GM21737 (cell line): Measurements from ENCODE around the gene DDIAS.
A peak's percentile ranks its signal among the peaks of the same experiment; 100 is the strongest.
"Not testable (repeated sequence)": the region's sequence is repeated elsewhere in the genome, so short reads cannot be mapped to it uniquely, and the experiment has no call there.

Source experiments
- ATAC-seq: cut with Tn5 transposase; IDR thresholded peaks from one replicate; pipeline ENCODE4 v1.9.1; 2021; ENCODE audit warnings: mild to moderate bottlenecking, moderate library complexity; ENCODE audit not compliant: unreplicated experiment

The DDIAS gene

GRCh38 chr11:82922396-82923173 lies 21.0 kb downstream of the DDIAS start:
- ATAC-seq, result not testable (repeated sequence)

GRCh38 chr11:82924522-82925224 lies 23.1 kb downstream of the DDIAS start:
- no peak for ATAC-seq

- peak; percentile 55 for ATAC-seq
Measured at GRCh38 chr11:82927264-82927880, 25.8 kb downstream of the DDIAS start.

- no peak for ATAC-seq
Measured at GRCh38 chr11:82929121-82929520, 27.6 kb downstream of the DDIAS start.

DNA sequence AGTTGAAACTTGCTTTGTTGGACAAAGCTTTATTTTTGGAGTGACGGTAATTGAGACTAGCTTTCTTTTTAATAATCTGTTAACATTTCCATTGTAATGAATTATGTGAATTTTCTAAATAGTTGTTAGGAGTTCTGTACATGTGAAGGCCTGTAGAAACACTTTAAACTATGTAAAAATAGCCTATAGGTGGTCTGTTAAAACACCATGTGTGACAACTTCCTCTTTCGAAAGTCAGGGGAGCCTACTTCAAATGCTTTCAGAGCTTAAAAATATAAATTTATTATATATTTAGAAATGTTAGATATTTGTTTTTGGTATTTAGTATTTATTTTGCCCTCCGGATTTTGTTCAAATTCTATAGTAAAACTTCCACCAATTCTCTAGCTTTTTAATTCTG lies 28.7 kb downstream of the DDIAS start:
- ATAC-seq, result no peak

- no peak for ATAC-seq
Measured at GRCh38 chr11:82930734-82931133, 29.2 kb downstream of the DDIAS start.

DNA sequence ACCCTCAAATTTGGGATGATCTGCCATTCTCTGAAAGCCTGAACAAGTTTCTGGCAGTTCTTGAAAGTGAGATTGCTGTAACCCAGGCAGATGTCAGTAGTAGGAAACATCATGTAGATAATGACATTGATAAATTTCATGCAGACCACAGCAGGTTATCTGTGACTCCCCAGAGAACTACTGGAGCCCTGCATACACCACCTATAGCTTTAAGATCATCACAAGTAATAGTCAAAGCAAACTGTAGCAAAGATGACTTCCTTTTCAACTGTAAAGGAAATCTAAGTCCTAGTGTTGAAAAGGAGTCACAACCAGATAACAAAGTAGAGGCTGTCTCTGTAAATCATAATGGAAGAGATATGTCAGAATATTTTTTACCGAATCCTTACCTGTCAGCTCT lies 31.0 kb downstream of the DDIAS start:
- no peak for ATAC-seq

DNA sequence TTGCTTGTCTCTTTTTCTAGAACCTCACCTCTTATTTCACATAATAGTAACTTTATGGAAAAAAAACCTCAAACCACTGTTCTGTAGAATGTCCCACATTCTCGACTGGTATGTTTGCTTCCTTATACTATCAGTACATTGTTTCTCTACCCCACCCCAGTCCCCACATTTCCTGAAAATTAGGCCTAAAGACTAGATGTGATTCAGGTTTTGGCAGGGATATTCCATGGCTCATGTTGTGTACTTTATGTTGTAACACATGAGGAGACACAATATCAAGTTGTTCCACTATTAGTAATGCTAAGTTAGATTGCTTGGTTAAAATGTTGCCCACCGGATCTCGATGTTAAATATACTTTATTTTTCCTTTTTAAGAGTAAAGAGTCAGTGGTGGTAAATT lies 34.7 kb downstream of the DDIAS start:
- no peak for ATAC-seq

DNA sequence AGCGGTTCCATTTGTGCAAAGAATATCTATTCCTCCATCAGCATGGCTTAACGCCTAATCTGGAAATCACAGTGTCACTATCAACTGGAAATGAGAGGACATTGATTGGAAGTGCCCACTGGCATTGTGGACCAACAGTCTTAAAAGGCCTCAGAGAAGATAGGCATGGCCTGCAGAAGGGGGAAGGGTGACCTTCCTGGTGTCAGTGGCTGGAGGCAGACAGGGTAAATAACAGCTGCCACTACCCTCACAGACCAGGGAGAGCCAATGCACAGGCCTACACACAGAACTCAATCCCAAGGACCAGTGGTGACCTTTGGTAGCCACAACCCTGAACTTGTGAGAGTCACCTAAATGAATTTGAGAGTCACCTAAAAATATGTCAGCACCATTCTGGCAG lies 36.0 kb downstream of the DDIAS start:
- ATAC-seq, result no peak

DNA sequence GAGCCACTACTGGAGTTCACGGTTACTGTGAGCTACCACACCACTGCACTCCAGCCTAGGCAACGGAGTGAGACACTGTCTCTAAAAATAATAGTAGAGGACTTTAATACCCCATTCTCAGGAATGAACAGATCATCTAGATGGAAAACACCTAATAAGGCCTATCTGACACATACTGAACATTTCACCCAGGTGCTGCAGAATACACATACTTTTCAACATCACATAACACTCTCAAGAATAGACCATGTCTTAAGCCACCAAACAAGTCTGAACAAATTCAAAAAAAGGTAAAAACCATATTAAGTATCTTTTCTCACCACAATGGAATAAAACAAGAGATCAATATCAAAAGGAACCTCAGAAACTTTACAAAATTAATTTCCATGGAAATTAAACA lies 37.9 kb downstream of the DDIAS start:
- no peak for ATAC-seq

- no peak for ATAC-seq
Measured at GRCh38 chr11:82942376-82942775, 40.8 kb downstream of the DDIAS start.

DNA sequence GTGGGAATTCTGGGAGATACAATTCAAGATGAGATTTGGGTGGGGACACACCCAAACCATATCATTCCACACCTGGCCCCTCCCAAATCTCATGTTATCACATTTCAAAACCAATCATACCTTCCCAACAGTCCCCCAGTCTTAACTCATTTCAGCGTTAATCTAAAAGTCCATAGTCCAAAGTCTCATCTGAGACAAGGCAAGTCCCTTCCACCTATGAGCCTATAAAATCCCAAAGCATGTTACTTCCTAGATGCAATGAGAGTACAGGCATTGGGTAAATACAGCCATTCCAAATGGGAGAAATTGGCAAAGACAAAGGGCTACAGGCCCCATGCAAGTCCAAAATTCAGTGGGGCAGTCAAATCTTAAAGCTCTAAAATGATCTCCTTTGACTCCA lies 41.9 kb downstream of the DDIAS start:
- not testable (repeated sequence) for ATAC-seq

GRCh38 chr11:82944198-82944597 lies 42.7 kb downstream of the DDIAS start:
- ATAC-seq, result no peak

DNA sequence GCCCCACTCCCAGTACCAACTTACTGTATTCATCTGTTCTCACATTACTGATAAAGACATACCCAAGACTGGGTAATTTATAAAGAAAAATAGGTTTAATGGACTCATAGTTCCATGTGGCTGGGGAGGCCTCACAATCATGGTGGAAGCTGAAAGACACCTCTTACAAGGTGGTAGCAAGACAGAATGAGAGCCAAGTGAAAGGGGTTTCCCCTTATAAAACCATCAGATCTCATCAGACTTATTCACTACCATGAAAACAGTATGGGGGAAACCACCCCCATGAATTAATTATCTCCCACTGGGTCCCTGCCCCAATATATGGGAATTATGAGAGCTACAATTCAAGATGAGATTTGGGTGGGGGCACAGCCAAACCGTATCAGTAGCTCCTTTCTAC lies 43.5 kb downstream of the DDIAS start:
- not testable (repeated sequence) for ATAC-seq

GRCh38 chr11:82945682-82946081 lies 44.1 kb downstream of the DDIAS start:
- ATAC-seq, result no peak

GRCh38 chr11:82949352-82949751 lies 47.8 kb downstream of the DDIAS start:
- ATAC-seq, result no peak

DNA sequence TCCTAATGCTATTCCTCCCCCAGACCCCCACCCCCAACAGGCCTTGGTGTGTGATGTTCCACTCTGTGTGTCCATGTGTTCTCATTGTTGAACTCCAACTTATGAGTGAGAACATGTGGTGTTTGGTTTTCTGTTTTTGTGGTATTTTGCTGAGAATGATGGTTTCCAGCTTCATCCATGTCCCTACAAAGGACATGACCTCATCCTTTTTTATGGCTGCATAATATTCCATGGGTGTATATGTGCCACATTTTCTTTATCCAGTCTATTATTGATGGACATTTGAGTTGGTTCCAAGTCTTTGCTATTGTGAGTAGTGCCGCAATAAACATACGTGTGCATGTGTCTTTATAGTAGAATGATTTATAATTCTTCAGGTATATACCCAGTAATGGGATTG lies 49.0 kb downstream of the DDIAS start:
- not testable (repeated sequence) for ATAC-seq

DNA sequence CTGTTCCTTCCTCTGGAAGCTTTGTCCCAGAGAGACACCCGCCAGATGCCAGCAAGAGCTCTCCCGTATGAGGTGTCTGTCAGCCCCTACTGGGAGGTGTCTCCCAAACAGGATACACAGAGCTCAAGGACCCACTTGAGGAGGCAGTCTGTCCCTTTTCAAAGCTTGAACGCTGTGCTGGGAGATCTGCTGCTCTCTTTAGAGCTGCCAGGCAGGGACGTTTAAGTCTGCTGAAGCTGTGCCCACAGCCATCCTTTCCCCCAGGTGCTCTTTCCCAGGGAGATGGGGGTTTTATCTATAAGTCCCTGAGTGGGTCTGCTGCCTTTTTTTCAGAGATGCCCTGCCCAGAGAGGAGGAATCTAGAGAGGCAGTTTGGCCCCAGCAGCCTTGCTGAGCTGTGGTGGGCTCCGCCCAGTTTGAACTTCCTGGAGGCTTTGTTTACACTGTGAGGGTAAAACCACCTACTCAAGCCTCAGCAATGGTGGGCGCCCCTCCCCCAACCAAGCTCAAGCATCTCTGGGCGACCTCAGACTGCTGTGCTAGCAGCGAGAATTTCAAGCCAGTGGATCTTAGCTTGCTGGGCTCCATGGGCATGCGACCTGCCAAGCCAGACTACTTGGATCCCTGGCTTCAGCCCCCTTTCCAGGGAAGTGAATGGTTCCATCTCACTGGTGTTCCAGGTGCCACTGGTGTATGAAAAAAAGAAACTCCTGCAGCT lies 54.4 kb downstream of the DDIAS start:
- not testable (repeated sequence) for ATAC-seq

DNA sequence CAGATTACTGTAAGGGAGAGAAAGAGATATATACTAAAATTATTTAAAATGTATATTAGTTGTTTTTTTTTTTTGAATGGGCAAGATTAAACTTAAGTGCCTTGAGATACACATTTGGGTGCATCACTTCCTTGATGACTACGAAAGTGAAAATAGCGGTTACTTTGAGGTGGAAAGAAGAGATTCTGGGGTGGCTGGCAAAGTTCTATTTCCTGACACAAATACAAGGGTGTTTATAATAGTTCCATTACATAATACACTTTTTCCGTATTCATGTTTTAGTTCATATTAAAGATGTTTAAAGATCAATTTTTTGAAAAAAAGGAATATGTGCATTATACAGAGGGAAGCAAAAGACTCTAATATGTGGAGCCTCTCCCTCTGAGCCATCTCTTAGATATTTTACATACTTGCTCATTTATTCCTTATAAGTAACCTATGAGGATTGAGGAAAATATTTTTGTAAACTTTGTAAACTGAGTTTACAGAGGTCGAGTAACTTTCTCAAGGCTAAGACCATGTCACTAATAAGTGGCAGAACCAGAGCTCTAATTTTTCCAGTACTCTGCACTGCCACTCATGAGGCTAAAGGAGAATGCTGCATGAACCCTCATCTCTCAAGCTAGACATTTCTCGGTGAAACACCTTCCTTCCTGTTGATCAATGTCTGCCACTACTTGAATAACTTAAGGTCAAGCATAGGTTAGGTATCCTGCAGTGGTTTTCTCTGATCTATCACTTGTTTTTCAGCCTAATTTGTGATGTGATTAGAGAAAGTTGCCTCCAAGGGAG lies 58.6 kb downstream of the DDIAS start:
- peak; percentile 84 for ATAC-seq

DNA sequence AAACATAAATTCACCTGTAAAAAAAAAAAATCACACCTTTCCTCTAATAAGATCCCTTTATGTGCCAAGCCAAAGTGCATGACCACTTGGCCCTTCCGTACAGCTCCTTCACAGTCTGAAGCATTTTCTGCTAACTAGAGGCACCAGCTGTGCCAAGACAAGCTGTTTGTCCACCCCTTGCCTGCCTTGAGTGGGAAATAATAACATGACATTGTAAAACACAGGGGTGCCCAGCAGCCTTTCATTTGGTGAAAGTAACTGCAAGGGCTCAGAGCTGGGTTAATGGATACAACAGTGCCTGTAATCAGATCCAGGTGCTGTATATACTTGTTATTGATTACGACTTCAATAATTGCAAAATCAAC lies 59.2 kb downstream of the DDIAS start:
- ATAC-seq, result peak; percentile 26

- not testable (repeated sequence) for ATAC-seq
Measured at GRCh38 chr11:82962021-82962420, 60.5 kb downstream of the DDIAS start.
